A673 (cell line): ENCODE results near the gene ANO4. TPM values are rescaled to one million over a fixed set of nuclear protein-coding genes. Genes with fewer than 3 reads are reported as not detected.

Experiments
- BruUV-seq: library from RNA; stranded (reverse); fragments of 400-500 nt; replicated peaks from 2 replicates; lab custom pipeline; 2021; lab: Mats Ljungman, UMichigan
- CTCF ChIA-PET: fragments of 300-600 bp; sonication (Branson Sonifier 250); formaldehyde crosslinking; loops from one replicate; lab custom pipeline; 2022; ENCODE audit warnings: antibody characterized with exemption; lab: Charles Lee
- POLR2A ChIA-PET: fragments of 300-600 bp; sonication (Branson Sonifier 250); formaldehyde crosslinking; loops from one replicate; lab custom pipeline; 2022; ENCODE audit warnings: antibody characterized with exemption; ENCODE audit not compliant: low non-redundant PET; lab: Charles Lee
- DNase-seq: peaks from one replicate; pipeline ENCODE4 v3.0.0-alpha.2; 2015; ENCODE audit warnings: low spot score
- H3K27ac ChIP-seq: fragments of 200-600 bp; sonication (generic); 2 replicates; pipeline ENCODE4 v1.5.1; 2016; ENCODE audit warnings: mixed run types, low read depth, mild to moderate bottlenecking, mixed read lengths, antibody characterized with exemption, low read length; ENCODE audit not compliant: poor library complexity, severe bottlenecking
- H3K27me3 ChIP-seq: fragments of 200-600 bp; sonication (generic); replicated peaks from 2 replicates; pipeline ENCODE4 v1.6.1; 2017; ENCODE audit warnings: mixed run types, low read depth, mild to moderate bottlenecking, mixed read lengths, antibody characterized with exemption, low read length; ENCODE audit not compliant: insufficient read depth, poor library complexity
- H3K36me3 ChIP-seq: fragments of 200-600 bp; sonication (generic); 2 replicates; pipeline ENCODE4 v1.6.1; 2016; ENCODE audit warnings: mixed run types, mild to moderate bottlenecking, mixed read lengths, antibody characterized with exemption, low read length; ENCODE audit not compliant: insufficient read depth, poor library complexity, severe bottlenecking
- H3K4me1 ChIP-seq: fragments of 200-600 bp; sonication (generic); 2 replicates; pipeline ENCODE4 v1.6.1; 2017; ENCODE audit warnings: mixed run types, mild to moderate bottlenecking, mixed read lengths, antibody characterized with exemption, low read length; ENCODE audit not compliant: insufficient read depth, poor library complexity, severe bottlenecking
- H3K4me3 ChIP-seq: fragments of 200-600 bp; sonication (generic); 2 replicates; pipeline ENCODE4 v1.5.1; 2016; ENCODE audit warnings: low read depth, mixed run types, mild to moderate bottlenecking, mixed read lengths, low read length; ENCODE audit not compliant: poor library complexity, severe bottlenecking
- H3K9me3 ChIP-seq: fragments of 200-600 bp; sonication (generic); 2 replicates; pipeline ENCODE4 v1.6.1; 2016; ENCODE audit warnings: mixed run types, low read depth, mild to moderate bottlenecking, mixed read lengths, antibody characterized with exemption, low read length; ENCODE audit not compliant: poor library complexity, severe bottlenecking
- CTCF ChIP-seq: fragments of 300-800, 200-600 bp; sonication (generic); conservative IDR thresholded peaks from 2 replicates; pipeline ENCODE4 v1.5.1; 2017; ENCODE audit warnings: low read depth, mild to moderate bottlenecking, antibody characterized with exemption, low read length, moderate library complexity, mixed read lengths
- EZH2 ChIP-seq: fragments of 200-600 bp; sonication (generic); IDR thresholded peaks from 2 replicates; pipeline ENCODE4 v1.6.1; 2017; ENCODE audit warnings: borderline replicate concordance, low read depth, mild to moderate bottlenecking, mixed read lengths, antibody characterized with exemption, low read length; ENCODE audit not compliant: poor library complexity, severe bottlenecking
- intact Hi-C: fragments of 100-400 bp; cut with micrococcal nuclease; formaldehyde crosslinking; loops from one replicate; pipeline ENCODE4 v1.10.0; 2022; ENCODE audit not compliant: unreplicated experiment
- total RNA-seq: library from RNA; stranded (reverse); gene quantifications from 2 replicates; pipeline ENCODE4 v1.2.3, GENCODE V29; 2021

Gene ANO4
- total RNA-seq, 1 experiment from 2014 or later, result 9.3 TPM

GRCh38 chr12:101018540-101018939 lies 224.0 kb downstream of the ANO4 start:
- TF ChIP-seq CTCF (no peak), EZH2 (no peak)
- H3K4me1 ChIP-seq, result peaks cover 7% of the 10 kb centered on the region
- CTCF ChIA-PET, result no interaction called here
- H3K9me3 ChIP-seq, result no peaks in the 10 kb centered on the region
- H3K27me3 ChIP-seq, result no peaks in the 10 kb centered on the region
- no peak overlapping the region for H3K27ac ChIP-seq
- H3K36me3 ChIP-seq, result no peaks in the 10 kb centered on the region
- intact Hi-C loops, result no loop called here
- POLR2A ChIA-PET, result no interaction called here
- no peak overlapping the region for H3K4me3 ChIP-seq
- no peak for DNase-seq
- BruUV-seq, result no TSS peak

GRCh38 chr12:101019201-101019600 lies 224.6 kb downstream of the ANO4 start:
- Histone ChIP-seq H3K4me1 (peaks cover 7% of the 10 kb centered on the region), H3K9me3 (no peaks in the 10 kb centered on the region), H3K4me3 (no peak overlapping the region), H3K36me3 (no peaks in the 10 kb centered on the region), H3K27ac (no peak overlapping the region), H3K27me3 (no peaks in the 10 kb centered on the region)
- ChIA-PET POLR2A (no interaction called here), CTCF (no interaction called here)
- intact Hi-C loops, result no loop called here
- BruUV-seq, result no TSS peak
- TF ChIP-seq EZH2, result no peak
- TF ChIP-seq CTCF, result no peak
- DNase-seq, result no peak

- Histone ChIP-seq H3K36me3 (no peaks in the 10 kb centered on the region), H3K27ac (no peak overlapping the region), H3K9me3 (no peaks in the 10 kb centered on the region), H3K4me1 (peaks cover 7% of the 10 kb centered on the region), H3K4me3 (no peak overlapping the region), H3K27me3 (no peaks in the 10 kb centered on the region)
- TF ChIP-seq CTCF (no peak), EZH2 (no peak)
- POLR2A ChIA-PET, result no interaction called here
- intact Hi-C loops, result no loop called here
- DNase-seq, result no peak
- no TSS peak for BruUV-seq
- CTCF ChIA-PET, result no interaction called here
Measured at GRCh38 chr12:101019667-101020066, 225.1 kb downstream of the ANO4 start.
